Measurements from ENCODE around the gene DEK.

The DEK gene

DNA sequence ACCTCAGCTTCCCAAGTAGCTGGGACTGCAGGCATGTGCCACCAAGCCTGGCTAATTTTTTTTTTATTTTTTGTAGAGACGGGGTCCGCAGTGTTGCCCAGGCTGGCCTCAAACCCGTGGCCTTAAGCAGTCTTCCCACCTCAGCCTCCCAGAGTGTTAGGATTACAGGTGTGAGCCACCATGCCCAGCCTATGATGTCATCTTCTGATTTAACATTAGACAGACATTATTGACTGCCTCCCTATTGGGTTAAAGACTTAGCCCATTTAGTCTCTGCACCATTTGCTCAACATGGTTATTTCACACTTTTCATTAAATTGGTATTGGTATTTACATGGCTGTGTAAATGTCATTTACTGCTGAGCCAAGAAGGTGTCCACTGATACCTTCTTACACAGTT, 46.1 kb downstream of the DEK start:
- H4K20me1 ChIP-seq (ENCODE audit: insufficient read depth, low read length) = no peaks in the 10 kb centered on the region
- no peak overlapping the region for H3K9ac ChIP-seq (ENCODE audit: low read length)
- no peak for DNase-seq
- no peaks in the 10 kb centered on the region for H3K27me3 ChIP-seq (replicated peaks; ENCODE audit: insufficient read depth, low read length)
- H3K36me3 ChIP-seq (replicated peaks; ENCODE audit: insufficient read depth, low read length) = no peaks in the 10 kb centered on the region
- no peaks in the 10 kb centered on the region for H3K79me2 ChIP-seq (ENCODE audit: low read length)
- H3K4me3 ChIP-seq (ENCODE audit: low read length) = no peak overlapping the region
- no peaks in the 10 kb centered on the region for H3K9me2 ChIP-seq (replicated peaks; ENCODE audit: insufficient read depth, low read length)
- H3K4me1 ChIP-seq (ENCODE audit: low read length) = peaks cover 9% of the 10 kb centered on the region
- H3K27ac ChIP-seq (ENCODE audit: low read length) = no peak overlapping the region
- H3K4me2 ChIP-seq (ENCODE audit: low read depth, low read length) = no peak overlapping the region
- H3K9me3 ChIP-seq (replicated peaks; ENCODE audit: insufficient read depth, low read length) = no peaks in the 10 kb centered on the region
- peaks cover 3% of the 10 kb centered on the region; the same call in 1 of the 2 replicates for H3F3A ChIP-seq (ENCODE audit: insufficient read depth, low read length)
- no peak overlapping the region for H2AFZ ChIP-seq (ENCODE audit: low read length)
- no peak for TF ChIP-seq EZH2 (optimal IDR thresholded peaks at IDR 0.05; ENCODE audit: low read depth, low read length)
- no peak for TF ChIP-seq EZH2phosphoT487 (IDR thresholded peaks at IDR 0.05; ENCODE audit: low read length)
- TF ChIP-seq, protein P1, sequence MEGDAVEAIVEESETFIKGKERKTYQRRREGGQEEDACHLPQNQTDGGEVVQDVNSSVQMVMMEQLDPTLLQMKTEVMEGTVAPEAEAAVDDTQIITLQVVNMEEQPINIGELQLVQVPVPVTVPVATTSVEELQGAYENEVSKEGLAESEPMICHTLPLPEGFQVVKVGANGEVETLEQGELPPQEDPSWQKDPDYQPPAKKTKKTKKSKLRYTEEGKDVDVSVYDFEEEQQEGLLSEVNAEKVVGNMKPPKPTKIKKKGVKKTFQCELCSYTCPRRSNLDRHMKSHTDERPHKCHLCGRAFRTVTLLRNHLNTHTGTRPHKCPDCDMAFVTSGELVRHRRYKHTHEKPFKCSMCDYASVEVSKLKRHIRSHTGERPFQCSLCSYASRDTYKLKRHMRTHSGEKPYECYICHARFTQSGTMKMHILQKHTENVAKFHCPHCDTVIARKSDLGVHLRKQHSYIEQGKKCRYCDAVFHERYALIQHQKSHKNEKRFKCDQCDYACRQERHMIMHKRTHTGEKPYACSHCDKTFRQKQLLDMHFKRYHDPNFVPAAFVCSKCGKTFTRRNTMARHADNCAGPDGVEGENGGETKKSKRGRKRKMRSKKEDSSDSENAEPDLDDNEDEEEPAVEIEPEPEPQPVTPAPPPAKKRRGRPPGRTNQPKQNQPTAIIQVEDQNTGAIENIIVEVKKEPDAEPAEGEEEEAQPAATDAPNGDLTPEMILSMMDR (IDR thresholded peaks at IDR 0.05; ENCODE audit: low read length) = no peak

DNA sequence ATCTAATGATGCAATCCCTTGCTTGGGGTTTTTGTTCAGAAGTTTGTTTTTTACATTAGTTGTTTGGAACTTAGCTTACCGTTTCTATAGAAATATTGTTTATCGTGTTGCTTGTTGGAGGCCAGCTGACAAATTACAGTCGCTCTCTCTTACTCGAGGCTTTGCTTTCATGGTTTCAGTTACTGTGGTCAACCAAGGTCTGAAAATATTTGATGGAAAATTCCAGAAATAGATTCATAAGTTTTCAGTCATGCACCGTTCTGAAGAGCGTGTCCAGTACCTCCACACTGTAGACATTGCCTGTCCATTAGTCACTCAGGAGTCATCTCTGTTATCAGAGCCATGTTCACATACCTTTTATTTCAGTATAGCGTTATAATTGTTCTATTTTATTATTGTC, 47.9 kb downstream of the DEK start:
- H3K9ac ChIP-seq (ENCODE audit: low read length) = no peak overlapping the region
- TF ChIP-seq EZH2 (optimal IDR thresholded peaks at IDR 0.05; ENCODE audit: low read depth, low read length) (no peak), EZH2phosphoT487 (IDR thresholded peaks at IDR 0.05; ENCODE audit: low read length) (no peak)
- TF ChIP-seq, protein P1 (IDR thresholded peaks at IDR 0.05; ENCODE audit: low read length) = no peak
- H3F3A ChIP-seq (ENCODE audit: insufficient read depth, low read length) = peaks cover 3% of the 10 kb centered on the region; the same call in 1 of the 2 replicates
- no peak for DNase-seq
- no peak overlapping the region for H3K27ac ChIP-seq (ENCODE audit: low read length)
- H3K79me2 ChIP-seq (ENCODE audit: low read length) = no peaks in the 10 kb centered on the region
- H3K36me3 ChIP-seq (replicated peaks; ENCODE audit: insufficient read depth, low read length) = no peaks in the 10 kb centered on the region
- no peaks in the 10 kb centered on the region for H3K9me2 ChIP-seq (replicated peaks; ENCODE audit: insufficient read depth, low read length)
- H2AFZ ChIP-seq (ENCODE audit: low read length) = no peak overlapping the region
- H4K20me1 ChIP-seq (ENCODE audit: insufficient read depth, low read length) = no peaks in the 10 kb centered on the region
- no peak overlapping the region for H3K4me2 ChIP-seq (ENCODE audit: low read depth, low read length)
- no peaks in the 10 kb centered on the region for H3K9me3 ChIP-seq (replicated peaks; ENCODE audit: insufficient read depth, low read length)
- H3K4me1 ChIP-seq (ENCODE audit: low read length) = peaks cover 9% of the 10 kb centered on the region
- H3K4me3 ChIP-seq (ENCODE audit: low read length) = no peak overlapping the region
- H3K27me3 ChIP-seq (replicated peaks; ENCODE audit: insufficient read depth, low read length) = 0 out of 2 replicates have a peak, but pooled peaks cover 5% of the 10 kb centered on the region

DNA sequence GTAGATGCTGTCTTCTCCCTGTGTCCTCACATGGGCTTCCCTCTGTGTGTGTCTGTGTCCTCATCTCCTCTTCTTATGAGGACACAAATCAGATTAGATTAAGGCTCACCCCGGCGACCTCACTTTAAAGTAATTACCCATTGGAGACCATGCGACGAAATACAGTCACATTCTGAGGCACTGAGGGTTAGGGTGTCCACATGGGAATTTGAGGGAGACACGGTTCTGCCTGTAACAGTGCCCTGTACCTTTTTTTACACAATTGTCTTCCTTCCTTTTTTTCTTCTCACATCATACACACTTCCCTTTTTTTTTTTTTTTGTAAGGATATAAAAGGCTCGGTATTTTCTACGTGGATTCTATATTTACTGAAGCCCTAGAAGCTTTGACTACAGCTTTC, 48.9 kb downstream of the DEK start:
- no peaks in the 10 kb centered on the region for H3K79me2 ChIP-seq (ENCODE audit: low read length)
- H3F3A ChIP-seq (ENCODE audit: insufficient read depth, low read length) = peaks cover 3% of the 10 kb centered on the region; the same call in 1 of the 2 replicates
- no peak overlapping the region for H3K9ac ChIP-seq (ENCODE audit: low read length)
- no peaks in the 10 kb centered on the region for H3K36me3 ChIP-seq (replicated peaks; ENCODE audit: insufficient read depth, low read length)
- no peak overlapping the region for H3K4me2 ChIP-seq (ENCODE audit: low read depth, low read length)
- H3K4me1 ChIP-seq (ENCODE audit: low read length) = peaks cover 9% of the 10 kb centered on the region
- no peak overlapping the region for H3K27ac ChIP-seq (ENCODE audit: low read length)
- no peaks in the 10 kb centered on the region for H3K9me2 ChIP-seq (replicated peaks; ENCODE audit: insufficient read depth, low read length)
- H3K9me3 ChIP-seq (replicated peaks; ENCODE audit: insufficient read depth, low read length) = no peaks in the 10 kb centered on the region
- DNase-seq = no peak
- H2AFZ ChIP-seq (ENCODE audit: low read length) = no peak overlapping the region
- H3K27me3 ChIP-seq (replicated peaks; ENCODE audit: insufficient read depth, low read length) = 0 out of 2 replicates have a peak, but pooled peaks cover 5% of the 10 kb centered on the region
- no peak overlapping the region for H3K4me3 ChIP-seq (ENCODE audit: low read length)
- TF ChIP-seq EZH2phosphoT487 (IDR thresholded peaks at IDR 0.05; ENCODE audit: low read length) = no peak
- no peak for TF ChIP-seq EZH2 (optimal IDR thresholded peaks at IDR 0.05; ENCODE audit: low read depth, low read length)
- TF ChIP-seq, protein P1 (IDR thresholded peaks at IDR 0.05; ENCODE audit: low read length) = no peak
- no peaks in the 10 kb centered on the region for H4K20me1 ChIP-seq (ENCODE audit: insufficient read depth, low read length)
